ENCODE results near the gene RAN. TPM values are rescaled to one million over a fixed set of nuclear protein-coding genes. Genes with fewer than 3 reads are reported as not detected.

The RAN gene
- total RNA-seq, 1 donor from 2014 or later, result 344 TPM

- no peak for DNase-seq (ENCODE audit: low spot score)
- intact Hi-C loops (cut with DNase I), result loop anchor here (2.0 kb wide), 1 partner anchor 213 kb away; no protein-coding TSS in a partner anchor
Measured at GRCh38 chr12:130920119-130920703, 48.3 kb downstream of the RAN start.

DNA sequence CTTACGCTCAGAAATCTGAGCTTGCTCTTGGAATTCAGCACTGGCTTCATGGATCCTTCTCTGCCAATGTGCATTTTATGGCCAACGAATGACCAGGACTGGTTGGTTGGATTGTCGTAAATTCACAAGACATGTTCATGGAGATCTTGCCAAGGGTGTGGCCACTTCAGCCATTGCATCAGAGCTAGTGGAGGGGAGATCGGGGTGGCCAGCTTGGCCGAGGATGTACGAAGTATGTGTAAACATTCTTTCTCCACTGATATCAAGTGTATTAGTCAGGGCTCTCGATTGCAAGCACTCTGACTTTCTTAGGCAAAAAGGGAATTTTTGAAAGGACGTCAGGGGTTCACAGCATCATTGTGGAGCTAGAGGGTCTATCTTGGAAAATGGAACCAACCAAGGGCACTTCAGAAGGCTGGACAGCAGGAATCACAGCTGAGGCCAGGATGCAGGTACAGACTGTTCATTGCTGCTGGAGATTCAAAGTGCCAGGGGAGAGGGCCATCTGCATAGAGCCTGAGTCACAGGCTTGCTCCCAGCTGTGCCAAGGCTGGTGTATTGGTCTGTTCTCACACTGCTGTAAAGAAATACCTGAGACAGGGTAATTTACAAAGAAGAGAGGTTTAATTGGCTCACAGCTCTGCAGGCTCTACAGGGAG lies 49.0 kb downstream of the RAN start:
- intact Hi-C loops (cut with DNase I), result loop anchor here (2.0 kb wide), 1 partner anchor 212 kb away; no protein-coding TSS in a partner anchor
- no peak for DNase-seq (ENCODE audit: low spot score)

DNA sequence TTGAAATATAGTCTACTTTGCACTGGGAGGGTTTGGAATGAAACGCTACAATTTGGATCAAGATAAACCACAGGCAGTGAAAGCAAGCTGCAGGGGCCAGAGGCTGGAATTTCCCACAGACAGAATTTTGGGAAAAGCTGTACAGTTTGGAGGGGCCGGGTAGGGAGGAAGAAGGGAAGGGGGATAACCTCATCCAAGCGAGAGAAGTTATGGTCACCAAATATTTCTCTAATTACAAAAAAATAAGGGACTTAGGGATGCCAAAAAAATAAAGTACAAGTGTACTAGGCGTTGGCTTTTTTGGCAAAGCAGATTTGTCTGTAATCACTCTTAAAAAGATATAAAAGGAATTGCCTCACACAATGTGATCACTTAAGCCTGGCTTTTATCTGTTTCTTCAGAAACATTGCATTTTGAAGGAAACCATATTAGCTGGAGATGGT lies 50.7 kb downstream of the RAN start:
- intact Hi-C loops (cut with DNase I), result no loop called here
- no peak for DNase-seq (ENCODE audit: low spot score)

GRCh38 chr12:130924966-130925665 lies 53.2 kb downstream of the RAN start:
- intact Hi-C loops (cut with DNase I), result no loop called here
- no peak for DNase-seq (ENCODE audit: low spot score)

DNA sequence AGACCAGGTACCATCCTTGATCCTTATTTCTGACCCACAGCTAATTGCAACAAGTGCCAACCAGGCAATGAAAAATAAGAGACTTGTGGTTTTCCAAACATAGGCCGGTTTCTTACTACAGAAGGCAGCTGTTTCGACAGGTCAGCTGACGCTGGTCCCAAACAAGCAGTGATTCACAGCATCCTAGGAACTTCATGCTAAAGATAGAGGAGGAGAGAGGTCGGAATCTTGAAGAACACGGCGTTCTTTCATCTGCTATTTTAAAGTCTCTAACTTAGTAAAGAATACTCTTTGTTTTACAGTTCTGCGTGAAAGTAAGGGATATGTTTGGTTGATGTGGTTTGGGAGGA lies 53.8 kb downstream of the RAN start:
- intact Hi-C loops (cut with DNase I), result no loop called here
- DNase-seq (ENCODE audit: low spot score), result no peak

Other genes starting within 250 kb of the RAN start
- gene RIMBP2, start 155.8 kb upstream of the RAN start, total RNA-seq, result not detected
- gene STX2, start 32.8 kb upstream of the RAN start, total RNA-seq, result 19.6 TPM
- 54.6 TPM for gene ADGRD1, start 81.8 kb downstream of the RAN start, total RNA-seq

All from cardiac septum (tissue), 1 donor.